GM23248 (cell line): ENCODE data around the gene MRPL36. TPM values are rescaled to one million over a fixed set of nuclear protein-coding genes. Genes with fewer than 3 reads are reported as not detected.

Experiments
- DNase-seq: peaks from one replicate; pipeline ENCODE4 v3.0.0-alpha.2; 2015
- H2AFZ ChIP-seq: fragments of 200-600 bp; sonication (generic); 2 replicates; pipeline ENCODE4 v1.6.1; 2016; ENCODE audit warnings: antibody characterized with exemption
- H3F3A ChIP-seq: fragments of 200-600 bp; sonication (generic); 2 replicates; pipeline ENCODE4 v1.6.1; 2016; ENCODE audit warnings: mild to moderate bottlenecking, antibody characterized with exemption, mixed run types; ENCODE audit not compliant: insufficient read depth
- H3K27ac ChIP-seq: fragments of 200-600 bp; sonication (generic); 2 replicates; pipeline ENCODE4 v1.5.1; 2016; ENCODE audit warnings: mild to moderate bottlenecking
- H3K27me3 ChIP-seq: fragments of 200-600 bp; sonication (generic); replicated peaks from 2 replicates; pipeline ENCODE4 v1.6.1; 2016; ENCODE audit warnings: mild to moderate bottlenecking; ENCODE audit not compliant: insufficient read depth
- H3K36me3 ChIP-seq: fragments of 200-600 bp; sonication (generic); 2 replicates; pipeline ENCODE4 v1.6.1; 2016; ENCODE audit warnings: low read depth, mild to moderate bottlenecking
- H3K4me1 ChIP-seq: fragments of 200-600 bp; sonication (generic); 2 replicates; pipeline ENCODE4 v1.6.1; 2016; ENCODE audit warnings: mild to moderate bottlenecking; ENCODE audit not compliant: insufficient read depth
- H3K4me2 ChIP-seq: fragments of 200-600 bp; sonication (generic); one replicate; pipeline ENCODE4 v1.6.1; 2016; ENCODE audit warnings: mild to moderate bottlenecking; ENCODE audit not compliant: unreplicated experiment
- H3K4me3 ChIP-seq: fragments of 200-600 bp; sonication (generic); 2 replicates; pipeline ENCODE4 v1.5.1; 2016; ENCODE audit warnings: mild to moderate bottlenecking
- H3K79me2 ChIP-seq: fragments of 200-600 bp; sonication (generic); 2 replicates; pipeline ENCODE4 v1.6.1; 2016; ENCODE audit warnings: mild to moderate bottlenecking; ENCODE audit not compliant: insufficient read depth
- H3K9ac ChIP-seq: fragments of 200-600 bp; sonication (generic); 2 replicates; pipeline ENCODE4 v1.6.1; 2016; ENCODE audit warnings: mild to moderate bottlenecking
- H3K9me2 ChIP-seq: fragments of 200-600 bp; sonication (generic); 2 replicates; pipeline ENCODE4 v1.6.1; 2016; ENCODE audit warnings: mixed run types, mild to moderate bottlenecking, moderate library complexity; ENCODE audit not compliant: insufficient read depth
- H3K9me3 ChIP-seq: fragments of 200-600 bp; sonication (generic); one replicate; pipeline ENCODE4 v1.6.1; 2017; ENCODE audit warnings: low read depth
- H4K20me1 ChIP-seq: fragments of 200-600 bp; sonication (generic); 2 replicates; pipeline ENCODE4 v1.6.0; 2016; ENCODE audit not compliant: insufficient read depth
- EZH2 ChIP-seq: fragments of 200-600 bp; sonication (generic); IDR thresholded peaks from 2 replicates; pipeline ENCODE4 v1.6.1; 2018; ENCODE audit warnings: antibody characterized with exemption, mild to moderate bottlenecking; ENCODE audit not compliant: insufficient read depth, poor library complexity, severe bottlenecking
- EZH2phosphoT487 ChIP-seq: fragments of 200-600 bp; sonication (generic); IDR thresholded peaks from 2 replicates; pipeline ENCODE4 v1.6.1; 2018; ENCODE audit warnings: antibody characterized with exemption, moderate library complexity, mild to moderate bottlenecking, low read depth; ENCODE audit not compliant: insufficient read depth
- WGBS, 2 experiments: methylation state at CpG; one replicate each; pipeline ENCODE4 v1.1.6; 2015 to 2017; ENCODE audit warnings: low lambda C conversion rate in 2 of 2, low coverage in 1 of 2; ENCODE audit errors: missing lambda C conversion rate in 2 of 2; 5-methylcytosine and 5-hydroxymethylcytosine counted together
- in situ Hi-C: fragments of 300-500 bp; cut with MboI; formaldehyde crosslinking; loops from 2 replicates; pipeline ENCODE4 v1.15.0; 2020
- polyA plus RNA-seq: library from polyadenylated mRNA; unstranded; fragments of >200 nt; fragmentation: Nextera tagmentation; extraction: Ambion mirVana; gene quantifications from 2 replicates; pipeline ENCODE4 v1.2.1, GENCODE V29; 2016
- total RNA-seq: library from RNA; depleted of rRNA; stranded (reverse); fragments of >200 nt; shearing (Covaris generic); gene quantifications from 2 replicates; pipeline ENCODE4 v1.2.3, GENCODE V29; 2014

The MRPL36 gene
- total and polyA plus RNA-seq, 2 experiments from 2014 or later: 30.9 to 140 TPM

DNA sequence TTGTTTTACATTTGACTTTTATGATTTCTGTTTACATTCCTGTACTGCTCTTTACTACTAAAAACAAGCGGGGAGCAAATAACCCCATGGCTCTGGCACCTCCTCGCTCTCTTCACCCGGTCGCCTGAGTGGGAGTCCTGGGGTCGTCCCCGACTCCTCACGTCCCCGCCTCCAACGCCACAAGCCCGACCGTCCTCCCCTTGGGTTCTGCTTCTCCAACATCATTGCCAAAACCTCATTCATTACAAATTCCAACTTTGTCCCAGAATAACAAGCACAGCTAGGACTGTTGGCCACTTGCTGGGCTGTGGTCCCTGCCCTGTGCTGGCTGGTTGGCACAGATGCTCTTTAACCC lies 35.1 kb downstream of the MRPL36 start:
- Histone ChIP-seq H2AFZ (no peak overlapping the region), H3K79me2 (no peaks in the 10 kb centered on the region), H3K27ac (no peak overlapping the region), H3F3A (no peaks in the 10 kb centered on the region), H3K4me3 (no peak overlapping the region), H4K20me1 (no peaks in the 10 kb centered on the region), H3K36me3 (no peaks in the 10 kb centered on the region), H3K4me2 (no peak overlapping the region), H3K9me3 (no peaks in the 10 kb centered on the region), H3K9ac (no peak overlapping the region), H3K27me3 (peaks cover 17% of the 10 kb centered on the region), H3K4me1 (no peaks in the 10 kb centered on the region), H3K9me2 (no peaks in the 10 kb centered on the region)
- in situ Hi-C loops: loop anchor here (25.0 kb wide), 2 partner anchors 973 to 1848 kb away; no protein-coding TSS in a partner anchor
- 44 to 51% methylated on average over 11 of the region's 11 CpGs for WGBS, 2 experiments
- TF ChIP-seq EZH2 (no peak), EZH2phosphoT487 (no peak)
- DNase-seq: no peak

DNA sequence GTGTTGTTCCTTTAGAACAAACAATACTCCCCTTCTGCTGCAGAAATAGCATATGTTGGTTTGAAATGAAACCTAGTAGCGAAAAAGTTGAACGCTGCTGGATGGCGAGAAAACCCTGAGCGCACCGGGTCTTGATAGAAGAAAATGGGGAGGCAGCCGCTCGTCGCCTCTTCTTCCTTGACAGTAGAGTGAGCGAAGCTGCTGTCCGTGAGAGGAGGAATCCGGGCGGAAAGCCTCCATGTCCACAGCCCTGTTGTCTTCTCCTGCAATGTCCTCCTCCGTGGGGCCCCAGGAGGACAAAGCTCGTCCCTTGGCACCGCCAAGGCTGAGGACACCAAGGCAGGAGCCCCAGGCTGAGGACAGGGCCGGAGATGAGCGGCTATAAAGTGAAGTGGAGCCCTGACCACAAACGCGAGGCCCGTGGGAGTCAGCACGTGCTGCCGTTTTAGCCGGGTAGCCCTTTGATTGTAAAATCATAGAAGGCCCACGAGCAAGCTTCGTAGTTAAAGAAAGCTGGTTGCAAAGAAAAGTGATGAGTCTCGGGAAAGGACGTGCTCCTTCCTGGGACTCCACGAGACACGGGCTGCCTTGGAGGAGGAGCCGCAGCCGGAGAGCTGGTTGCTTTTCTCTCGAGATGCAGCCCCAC lies 35.6 kb downstream of the MRPL36 start:
- Histone ChIP-seq H3F3A (no peaks in the 10 kb centered on the region), H3K4me1 (no peaks in the 10 kb centered on the region), H3K4me3 (peak overlapping the region; percentile 58), H3K27me3 (peaks cover 17% of the 10 kb centered on the region), H3K79me2 (no peaks in the 10 kb centered on the region), H3K4me2 (peak overlapping the region; percentile 67), H3K9me3 (no peaks in the 10 kb centered on the region), H3K36me3 (no peaks in the 10 kb centered on the region), H4K20me1 (no peaks in the 10 kb centered on the region), H3K9me2 (no peaks in the 10 kb centered on the region), H3K9ac (no peak overlapping the region), H3K27ac (no peak overlapping the region), H2AFZ (peak overlapping the region; percentile 54)
- WGBS, 2 experiments: 45 to 46% methylated on average over 32 of the region's 32 CpGs
- TF ChIP-seq EZH2: no peak
- TF ChIP-seq EZH2phosphoT487: no peak
- in situ Hi-C loops: loop anchor here (25.0 kb wide), 2 partner anchors 973 to 1848 kb away; no protein-coding TSS in a partner anchor
- peak; percentile 16 for DNase-seq

DNA sequence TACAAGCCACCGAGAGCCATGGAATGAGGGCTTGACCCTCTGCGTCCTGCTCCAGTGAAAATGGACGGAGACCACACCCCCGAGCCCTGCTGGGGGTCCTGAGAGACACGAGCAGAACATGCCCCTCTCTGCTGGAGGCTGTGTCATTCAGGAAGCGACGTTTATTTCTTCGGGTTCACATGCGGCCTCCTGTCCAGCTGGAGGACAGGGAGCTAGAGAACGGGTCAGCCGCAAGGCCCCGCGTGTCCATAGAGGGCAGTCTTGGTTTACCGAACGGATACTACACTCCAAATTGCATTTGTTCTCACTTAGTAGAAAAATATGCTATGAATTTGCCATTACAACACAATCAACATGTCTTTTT lies 36.1 kb downstream of the MRPL36 start:
- Histone ChIP-seq H3K27ac (no peak overlapping the region), H3K4me3 (peak overlapping the region; percentile 58), H3K4me1 (no peaks in the 10 kb centered on the region), H4K20me1 (no peaks in the 10 kb centered on the region), H3F3A (no peaks in the 10 kb centered on the region), H3K9ac (no peak overlapping the region), H3K27me3 (peaks cover 17% of the 10 kb centered on the region), H3K4me2 (peak overlapping the region; percentile 67), H3K9me2 (no peaks in the 10 kb centered on the region), H3K79me2 (no peaks in the 10 kb centered on the region), H3K36me3 (no peaks in the 10 kb centered on the region), H2AFZ (peak overlapping the region; percentile 54), H3K9me3 (no peaks in the 10 kb centered on the region)
- in situ Hi-C loops: loop anchor here (25.0 kb wide), 2 partner anchors 974 to 1849 kb away; no protein-coding TSS in a partner anchor
- DNase-seq: peak; percentile 85
- WGBS, 2 experiments: 19 to 21% methylated on average over 15 of the region's 15 CpGs
- TF ChIP-seq EZH2phosphoT487 (no peak), EZH2 (no peak)

GRCh38 chr5:1762883-1763547 lies 36.6 kb downstream of the MRPL36 start:
- DNase-seq: no peak
- no peaks in the 10 kb centered on the region for H3K36me3 ChIP-seq
- H2AFZ ChIP-seq: 0 out of 2 replicates have a peak overlapping the region, but pooled peaks have one; percentile 54
- no peak overlapping the region for H3K9ac ChIP-seq
- in situ Hi-C loops: loop anchor here (25.0 kb wide), 2 partner anchors 974 to 1849 kb away; no protein-coding TSS in a partner anchor
- WGBS, 2 experiments: 62 to 63% methylated on average over 13 of the region's 13 CpGs
- H3K9me2 ChIP-seq: no peaks in the 10 kb centered on the region
- no peaks in the 10 kb centered on the region for H3K9me3 ChIP-seq
- no peak overlapping the region for H3K4me3 ChIP-seq
- H3K79me2 ChIP-seq: no peaks in the 10 kb centered on the region
- TF ChIP-seq EZH2 (no peak), EZH2phosphoT487 (no peak)
- H3K4me2 ChIP-seq: no peak overlapping the region
- H3K27me3 ChIP-seq: peaks cover 17% of the 10 kb centered on the region
- no peaks in the 10 kb centered on the region for H4K20me1 ChIP-seq
- no peak overlapping the region for H3K27ac ChIP-seq
- H3K4me1 ChIP-seq: no peaks in the 10 kb centered on the region
- no peaks in the 10 kb centered on the region for H3F3A ChIP-seq
